Iris pigment epithelial cell (primary cell): ENCODE data around the gene SRA1.

Experiments used
- DNase-seq: peaks from one replicate; pipeline ENCODE4 v3.0.0-alpha.2; 2011; ENCODE audit warnings: low read depth

SRA1 gene

DNA sequence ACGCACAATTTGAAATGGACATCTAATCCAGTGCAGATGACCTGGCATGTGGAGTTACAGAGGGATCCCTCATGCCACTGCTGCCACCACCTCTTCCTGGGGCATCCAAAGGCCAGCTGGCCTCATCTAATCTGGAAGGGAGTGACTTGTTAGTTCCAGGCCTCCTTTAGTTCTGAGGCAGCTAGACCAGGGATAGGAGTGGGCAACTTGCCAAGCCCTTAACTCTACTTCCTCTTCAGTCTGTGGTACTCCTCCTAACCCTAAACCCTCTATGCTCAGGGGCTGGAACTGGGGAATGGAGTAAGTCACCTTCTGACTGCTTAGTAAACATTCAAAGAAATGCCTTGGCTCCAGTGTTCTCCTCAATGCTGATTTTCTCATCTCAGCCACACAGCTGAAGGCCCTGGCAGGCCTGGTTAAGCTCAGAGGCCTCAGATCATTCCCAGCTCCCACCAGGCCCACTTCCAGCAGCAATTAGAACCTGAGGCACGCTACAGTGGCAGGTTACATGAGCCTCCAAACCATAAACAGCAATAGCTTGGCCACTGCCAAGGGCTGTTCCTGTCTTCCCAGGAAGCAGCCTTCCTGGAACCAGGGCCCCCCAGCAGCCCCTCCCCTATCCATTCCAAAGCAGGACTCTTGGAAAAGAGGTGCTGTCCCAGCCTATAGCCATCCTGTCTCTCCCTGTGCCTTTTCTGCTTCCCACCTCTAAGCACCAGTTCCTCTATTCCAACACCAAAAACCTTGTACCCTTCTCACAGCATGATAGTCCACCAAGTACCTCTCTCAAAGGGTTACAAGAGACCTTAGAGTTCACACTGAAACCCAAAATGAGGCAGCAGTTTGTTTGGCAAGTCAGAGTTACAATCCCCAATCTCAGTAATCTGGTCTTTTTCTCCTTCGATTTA is 7.8 kb downstream of the SRA1 start:
- DNase-seq, result peak; percentile 49

DNA sequence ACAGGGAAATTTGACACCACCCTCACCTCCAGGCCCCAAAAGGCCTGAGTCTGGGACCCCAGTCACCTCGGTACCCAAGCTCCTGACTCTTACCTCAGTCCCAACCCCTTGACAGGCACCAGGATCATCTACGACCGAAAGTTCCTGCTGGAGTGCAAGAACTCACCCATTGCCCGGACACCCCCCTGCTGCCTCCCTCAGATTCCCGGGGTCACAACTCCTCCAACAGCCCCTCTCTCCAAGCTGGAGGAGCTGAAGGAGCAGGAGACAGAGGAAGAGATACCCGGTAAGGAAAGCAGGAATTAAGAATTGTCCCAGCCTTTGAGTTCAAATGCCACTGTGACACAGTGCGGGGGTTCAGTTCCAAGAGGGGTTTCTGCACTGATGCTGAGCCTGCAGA is 8.5 kb downstream of the SRA1 start:
- no peak for DNase-seq

DNA sequence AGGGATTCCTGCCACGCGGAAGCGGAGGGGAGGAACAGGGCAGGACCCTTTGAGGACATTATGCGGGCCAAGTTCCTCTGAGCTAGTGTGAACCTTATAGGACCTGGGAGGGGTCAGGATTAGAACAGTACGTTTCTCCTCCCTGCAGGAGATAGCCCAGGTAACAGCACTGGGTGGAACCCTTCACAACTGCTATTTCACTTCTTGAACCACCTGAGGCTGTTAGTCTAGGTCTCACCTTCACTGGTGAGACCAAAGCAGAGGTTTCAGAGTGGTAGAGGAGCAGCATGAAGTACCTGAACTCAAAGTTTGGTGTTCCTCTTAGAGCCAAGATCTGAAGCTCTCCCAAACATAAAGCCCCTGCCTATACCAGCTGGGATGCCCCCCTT is 9.0 kb downstream of the SRA1 start:
- no peak for DNase-seq

DNA sequence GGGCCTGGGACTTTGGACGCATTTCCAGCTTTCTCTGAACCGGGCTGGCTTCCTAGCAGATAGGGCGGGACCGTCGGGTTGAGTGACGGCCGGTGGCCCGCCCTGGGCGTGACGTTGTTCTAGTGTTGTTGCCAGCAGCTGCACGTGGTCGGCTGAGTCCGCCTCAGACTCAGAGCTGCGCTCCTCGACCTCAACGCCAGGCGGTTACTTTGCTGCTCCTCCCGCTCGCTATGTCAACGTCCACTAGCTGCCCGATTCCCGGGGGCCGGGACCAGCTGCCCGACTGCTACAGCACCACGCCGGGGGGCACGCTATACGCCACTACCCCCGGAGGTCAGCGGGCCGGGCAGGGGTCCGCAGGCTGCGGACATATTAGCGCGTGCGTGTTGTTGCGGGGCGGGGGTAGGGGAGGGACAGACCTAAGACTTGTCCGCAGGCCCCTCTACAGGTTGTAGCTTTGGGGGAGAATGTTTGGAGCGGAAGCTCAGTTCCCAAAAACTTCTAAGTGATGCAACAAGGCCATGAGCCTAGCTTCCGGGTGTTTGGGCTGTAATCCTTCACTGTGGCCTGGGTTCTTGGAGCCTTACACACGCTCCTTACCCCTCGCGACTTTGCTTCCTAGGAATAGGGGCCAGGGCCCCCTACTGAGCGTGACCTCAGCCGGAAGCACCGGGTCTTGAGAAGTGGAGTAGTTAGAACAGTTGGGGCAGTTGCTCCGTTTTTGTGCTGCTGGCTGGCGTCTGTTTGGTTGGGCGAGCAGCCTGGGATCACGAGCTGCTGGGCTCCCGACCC is 9.6 kb downstream of the SRA1 start, which contains the start of gene EIF4EBP3:
TSS of gene EIF4EBP3 (plus strand) at position 155 of the 792 bp plus-strand sequence. CDS start at position 231, 76 bp downstream.
- DNase-seq, result peak; percentile 95

DNA sequence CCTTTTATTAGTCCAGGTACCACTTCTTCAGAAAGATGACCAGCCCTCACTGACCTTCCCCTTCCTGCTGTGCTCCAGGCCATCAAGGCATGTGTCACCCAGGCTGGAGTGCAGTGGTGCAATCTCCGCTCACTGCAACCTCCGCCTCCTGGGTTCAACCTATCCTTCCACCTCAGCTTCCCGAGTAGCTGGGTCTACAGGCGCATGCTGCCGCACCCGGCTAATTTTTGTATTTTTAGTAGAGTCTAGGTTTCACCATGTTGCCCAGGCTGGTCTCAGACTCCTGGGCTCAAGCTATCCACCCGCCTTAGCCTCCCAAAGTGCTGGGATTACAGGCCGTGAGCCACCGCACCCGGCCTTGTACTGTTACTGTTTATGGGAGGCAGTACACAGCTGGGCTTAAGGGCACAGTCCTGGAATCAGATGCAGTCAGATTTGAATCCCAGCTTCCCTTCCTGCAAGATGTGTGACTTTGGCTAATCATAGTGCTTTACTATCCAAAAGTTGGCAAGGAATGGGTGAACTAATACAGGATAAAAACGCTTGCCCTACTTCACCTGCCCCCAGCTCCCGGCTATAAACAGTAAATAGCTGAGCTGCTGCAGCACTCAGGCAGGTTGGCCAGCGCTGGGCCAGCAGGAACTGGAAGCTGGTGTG is 10.3 kb downstream of the SRA1 start:
- DNase-seq, result no peak

DNA sequence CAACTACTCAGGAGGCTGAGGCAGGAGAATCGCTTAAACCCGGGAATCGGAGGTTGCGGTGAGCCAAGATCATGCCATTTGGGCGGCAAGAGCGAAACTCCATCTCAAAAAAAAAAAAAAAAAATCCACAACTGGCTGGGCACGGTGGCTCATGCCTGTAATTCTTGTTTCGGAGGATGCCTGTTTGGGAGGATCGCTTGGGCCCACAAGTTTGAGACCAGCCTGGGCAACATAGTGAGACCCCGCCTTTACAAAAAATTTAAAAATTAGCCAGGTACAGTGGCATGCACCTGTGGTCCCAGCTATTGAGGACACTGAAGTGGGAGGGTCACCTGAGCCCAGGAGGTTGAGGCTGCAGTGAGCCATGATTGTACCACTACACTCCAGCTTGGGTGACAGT is 11.7 kb downstream of the SRA1 start:
- DNase-seq, result no peak

DNA sequence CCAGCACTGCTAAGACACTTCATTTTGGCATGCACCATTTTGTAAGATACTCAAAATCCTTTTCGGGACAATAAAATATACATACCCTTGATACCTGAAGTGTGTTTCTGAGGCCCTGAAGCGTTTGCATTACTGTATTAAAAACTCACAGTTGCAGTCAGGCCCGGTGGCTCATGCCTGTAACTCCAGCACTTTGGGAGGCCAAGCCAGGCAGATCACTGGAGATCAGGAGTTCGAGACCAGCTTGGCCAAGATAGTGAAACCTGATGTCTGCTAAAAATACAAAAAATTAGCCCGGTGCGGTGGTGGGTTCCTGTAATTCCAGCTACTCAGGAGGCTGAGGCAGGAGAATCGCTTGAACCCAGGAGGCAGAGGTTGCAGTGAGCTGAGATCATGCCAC is 12.3 kb downstream of the SRA1 start:
- DNase-seq, result no peak

DNA sequence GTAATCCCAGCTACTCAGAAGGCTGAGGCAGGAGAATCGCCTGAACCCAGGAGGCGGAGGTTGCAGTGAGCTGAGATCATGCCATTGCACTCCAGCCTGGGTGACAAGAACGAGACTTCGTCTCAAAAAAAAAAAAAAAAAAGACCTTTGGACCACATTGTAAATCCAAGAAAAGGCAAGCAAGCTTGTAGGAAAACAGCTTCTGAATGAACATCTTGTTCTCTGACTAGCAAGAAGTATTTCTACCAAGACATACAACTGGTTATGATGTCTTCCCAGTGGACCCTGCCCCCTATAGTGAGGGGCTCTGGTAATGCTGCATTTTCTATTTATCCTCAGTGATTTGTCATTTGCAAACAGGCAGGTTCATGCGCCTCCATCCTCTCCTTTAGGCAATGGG is 14.3 kb downstream of the SRA1 start:
- no peak for DNase-seq

DNA sequence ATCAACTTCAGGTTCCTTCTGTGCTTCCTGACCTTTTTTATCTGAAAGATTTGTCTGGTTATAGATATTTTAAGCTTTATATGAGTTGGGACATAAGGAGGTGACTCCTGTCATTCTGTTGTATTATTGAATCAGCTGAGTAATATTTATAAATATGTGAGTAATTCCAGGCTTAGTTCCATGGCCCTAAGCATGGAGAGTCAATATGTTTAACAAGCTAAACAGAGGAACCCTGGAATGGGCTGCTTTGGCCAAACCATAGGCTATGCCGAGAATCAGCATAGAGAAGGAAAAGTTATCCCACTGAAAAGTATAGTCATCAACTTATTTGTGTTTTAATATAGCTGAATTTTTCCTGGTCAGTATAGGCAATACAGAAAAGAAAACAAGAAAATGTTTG is 17.0 kb downstream of the SRA1 start:
- no peak for DNase-seq

DNA sequence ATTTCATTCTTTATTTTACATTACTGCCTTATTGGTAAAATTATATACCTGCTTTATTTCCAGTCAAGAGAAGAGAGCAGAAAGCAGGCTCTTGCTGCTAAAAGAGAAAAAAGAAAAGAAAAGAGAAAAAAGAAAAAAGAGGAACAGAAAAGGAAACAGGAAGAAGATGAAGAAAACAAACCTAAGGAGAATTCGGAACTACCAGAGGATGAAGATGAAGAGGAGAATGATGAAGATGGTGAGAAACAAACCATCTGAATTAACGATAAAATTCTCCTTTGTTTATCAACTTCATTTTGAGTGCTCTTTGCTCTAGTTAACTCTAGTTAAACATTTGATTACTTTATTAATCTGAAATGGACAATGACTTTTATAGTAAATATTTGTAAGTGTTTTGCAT is 33.3 kb downstream of the SRA1 start:
- no peak for DNase-seq

DNA sequence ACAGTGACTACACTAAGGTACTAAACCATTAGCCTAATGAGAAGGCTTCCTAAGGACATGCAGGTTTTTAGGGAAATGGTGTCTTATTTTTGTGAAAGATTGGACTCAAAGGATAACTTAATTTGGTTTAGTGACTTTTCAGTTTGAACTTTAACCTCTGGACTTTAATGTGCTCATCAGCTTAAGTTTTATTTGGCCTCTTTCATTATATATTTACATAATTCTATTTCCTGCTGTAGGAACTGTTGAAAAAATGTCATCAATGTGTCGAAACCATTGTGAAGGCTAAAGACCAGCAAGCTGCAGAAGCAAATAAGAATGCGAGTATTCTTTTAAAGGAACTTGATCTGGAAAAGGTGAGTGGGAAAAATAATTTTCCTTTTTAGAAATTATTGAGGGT is 44.1 kb downstream of the SRA1 start:
- no peak for DNase-seq

DNA sequence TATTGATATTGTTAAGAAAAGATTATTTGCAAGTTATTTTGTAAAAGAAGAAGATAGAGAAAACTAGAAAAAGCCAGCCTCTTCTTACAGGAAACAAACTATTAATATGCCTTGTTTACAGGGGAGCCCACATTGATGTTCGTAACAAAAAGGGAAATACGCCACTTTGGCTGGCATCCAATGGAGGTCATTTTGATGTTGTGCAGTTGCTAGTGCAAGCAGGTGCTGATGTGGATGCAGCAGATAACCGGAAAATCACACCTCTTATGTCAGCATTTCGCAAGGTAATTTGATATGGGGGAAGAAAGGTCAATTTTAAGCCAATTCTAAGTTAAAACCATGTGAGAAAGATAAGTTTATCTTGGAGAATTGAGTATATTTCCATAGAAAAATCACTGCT is 47.4 kb downstream of the SRA1 start:
- DNase-seq, result no peak

DNA sequence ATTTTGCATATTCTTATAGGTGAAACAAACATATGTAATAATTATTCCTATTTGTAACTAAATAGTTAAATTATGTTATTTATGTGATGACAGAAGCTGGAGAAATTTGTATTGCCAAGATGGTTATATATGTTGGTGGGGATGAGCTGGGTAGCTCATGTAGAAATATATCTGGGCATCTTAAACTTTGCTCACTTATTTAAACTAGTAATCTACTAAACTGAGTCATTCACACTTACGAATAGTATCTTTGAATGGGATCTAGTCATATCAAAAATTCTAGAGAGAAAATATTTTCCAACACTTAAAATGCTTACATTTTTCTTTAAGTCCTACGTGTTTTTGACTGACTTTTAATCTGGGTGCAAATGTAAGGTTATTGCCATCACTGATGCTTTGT is 54.4 kb downstream of the SRA1 start:
- DNase-seq, result no peak
